AG04449 (cell line): Measurements from ENCODE around the gene ADAMTS12.

Experiments used
- CTCF ChIA-PET: fragments of 350-600 bp; formaldehyde crosslinking; extraction: SDS; loops from one replicate; lab custom pipeline; 2021; ENCODE audit warnings: antibody characterized with exemption; lab: Yijun Ruan, JAX
- POLR2A ChIA-PET: fragments of 400-600, 350-600 bp; formaldehyde crosslinking; extraction: SDS; loops from one replicate; lab custom pipeline; 2020; ENCODE audit warnings: antibody characterized with exemption, inconsistent platforms; lab: Yijun Ruan, JAX
- DNase-seq: peaks from one replicate; pipeline ENCODE4 v3.0.0-alpha.2; 2010; ENCODE audit warnings: low read depth, low spot score
- H3K4me3 ChIP-seq: 2 replicates; pipeline ENCODE4 v1.5.1; 2011; ENCODE audit warnings: low read depth, mild to moderate bottlenecking, control low read depth, low read length
- TF ChIP-seq, protein P1 (sequence below): IDR thresholded peaks from one replicate; pipeline ENCODE4 v1.5.1; 2011; ENCODE audit warnings: mild to moderate bottlenecking, moderate library complexity, low read length, control low read depth, inconsistent platforms; ENCODE audit not compliant: insufficient read depth; ENCODE audit errors: missing control alignments

ADAMTS12 gene

DNA sequence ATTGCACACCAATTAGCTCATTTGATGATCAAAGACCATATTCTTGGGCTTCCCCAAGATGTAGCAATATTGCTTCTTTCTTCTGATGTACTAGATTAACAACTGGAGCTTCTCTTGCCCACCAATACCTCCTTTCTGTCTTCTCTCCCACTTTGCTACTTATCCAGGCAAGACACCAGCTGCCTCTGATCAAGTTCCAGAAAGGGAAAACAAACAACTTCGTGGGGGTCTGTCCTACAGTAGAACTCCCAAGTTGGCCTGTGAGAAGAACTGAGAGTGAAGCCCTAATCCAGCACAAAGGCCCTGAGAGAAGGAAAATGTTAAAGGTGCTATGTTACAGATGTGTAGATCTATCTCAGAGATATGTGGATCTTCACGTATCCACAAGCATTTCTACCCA is 44.9 kb downstream of the ADAMTS12 start:
- ChIA-PET CTCF (interaction anchor here (0.7 kb wide), 1 partner anchor 228 kb away, joined by 3 read pairs; no protein-coding TSS in a partner anchor), POLR2A (no interaction called here)
- no peak for DNase-seq
- H3K4me3 ChIP-seq, result no peak overlapping the region
- TF ChIP-seq, protein P1, sequence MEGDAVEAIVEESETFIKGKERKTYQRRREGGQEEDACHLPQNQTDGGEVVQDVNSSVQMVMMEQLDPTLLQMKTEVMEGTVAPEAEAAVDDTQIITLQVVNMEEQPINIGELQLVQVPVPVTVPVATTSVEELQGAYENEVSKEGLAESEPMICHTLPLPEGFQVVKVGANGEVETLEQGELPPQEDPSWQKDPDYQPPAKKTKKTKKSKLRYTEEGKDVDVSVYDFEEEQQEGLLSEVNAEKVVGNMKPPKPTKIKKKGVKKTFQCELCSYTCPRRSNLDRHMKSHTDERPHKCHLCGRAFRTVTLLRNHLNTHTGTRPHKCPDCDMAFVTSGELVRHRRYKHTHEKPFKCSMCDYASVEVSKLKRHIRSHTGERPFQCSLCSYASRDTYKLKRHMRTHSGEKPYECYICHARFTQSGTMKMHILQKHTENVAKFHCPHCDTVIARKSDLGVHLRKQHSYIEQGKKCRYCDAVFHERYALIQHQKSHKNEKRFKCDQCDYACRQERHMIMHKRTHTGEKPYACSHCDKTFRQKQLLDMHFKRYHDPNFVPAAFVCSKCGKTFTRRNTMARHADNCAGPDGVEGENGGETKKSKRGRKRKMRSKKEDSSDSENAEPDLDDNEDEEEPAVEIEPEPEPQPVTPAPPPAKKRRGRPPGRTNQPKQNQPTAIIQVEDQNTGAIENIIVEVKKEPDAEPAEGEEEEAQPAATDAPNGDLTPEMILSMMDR, result no peak

DNA sequence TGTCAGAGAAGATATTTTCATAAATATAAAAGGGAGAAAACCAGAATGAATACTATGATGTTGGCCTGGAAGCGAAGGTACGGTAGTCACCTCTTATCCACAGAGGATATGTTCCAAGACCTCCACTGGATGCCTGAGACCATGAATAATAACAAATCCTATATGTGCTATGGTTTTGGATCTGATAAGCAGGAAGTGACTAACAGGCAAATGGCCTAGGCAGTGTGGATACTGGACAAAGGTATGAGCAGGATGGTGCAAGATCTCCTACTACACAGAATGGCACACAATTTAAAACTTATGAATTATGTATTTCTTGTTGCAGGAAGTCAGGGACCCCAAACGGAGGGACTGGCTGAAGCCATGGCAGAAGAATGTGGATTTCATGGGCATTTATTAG is 48.2 kb downstream of the ADAMTS12 start:
- no peak overlapping the region for H3K4me3 ChIP-seq
- ChIA-PET POLR2A (no interaction called here), CTCF (no interaction called here)
- DNase-seq, result peak; percentile 36
- TF ChIP-seq, protein P1, result no peak

DNA sequence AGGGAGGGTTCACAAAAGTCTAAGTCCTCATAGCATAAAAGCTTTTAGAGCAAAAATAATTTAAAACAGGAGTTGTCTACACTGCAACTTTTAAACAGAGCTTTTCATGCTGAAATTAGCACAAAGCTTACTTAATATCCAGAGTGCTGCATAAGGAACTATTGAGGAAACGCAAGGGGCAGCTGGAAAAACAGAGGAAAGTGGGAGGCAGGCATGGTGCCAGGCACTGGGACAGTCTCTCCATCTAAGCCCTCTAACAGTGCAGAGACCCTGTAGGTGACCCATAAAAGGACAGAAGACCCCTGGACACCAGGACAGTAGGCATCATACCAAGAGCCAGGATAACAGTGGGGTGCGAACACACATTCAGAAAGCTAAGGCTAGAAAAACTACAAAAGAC is 49.3 kb downstream of the ADAMTS12 start:
- TF ChIP-seq, protein P1, result no peak
- no peak for DNase-seq
- H3K4me3 ChIP-seq, result no peak overlapping the region
- ChIA-PET CTCF (no interaction called here), POLR2A (no interaction called here)

DNA sequence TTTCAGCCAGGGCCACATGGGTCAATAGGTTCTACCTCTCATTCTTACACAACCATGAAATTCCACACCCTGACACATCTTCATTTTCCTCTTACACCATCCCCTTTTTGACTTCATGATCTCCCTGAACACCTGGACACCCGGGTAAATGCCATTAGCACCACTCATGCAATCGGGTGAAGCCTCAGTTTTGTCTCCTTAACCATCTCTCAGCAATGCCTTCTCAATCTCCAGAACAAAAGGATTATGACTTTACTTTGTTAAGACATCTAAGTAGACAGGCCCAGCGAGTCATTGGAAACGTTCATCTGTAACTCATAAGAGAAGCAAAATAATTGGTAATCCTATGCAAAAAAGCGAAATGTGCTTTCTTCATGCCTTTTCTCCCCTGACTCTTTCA is 49.9 kb downstream of the ADAMTS12 start:
- CTCF ChIA-PET, result no interaction called here

DNA sequence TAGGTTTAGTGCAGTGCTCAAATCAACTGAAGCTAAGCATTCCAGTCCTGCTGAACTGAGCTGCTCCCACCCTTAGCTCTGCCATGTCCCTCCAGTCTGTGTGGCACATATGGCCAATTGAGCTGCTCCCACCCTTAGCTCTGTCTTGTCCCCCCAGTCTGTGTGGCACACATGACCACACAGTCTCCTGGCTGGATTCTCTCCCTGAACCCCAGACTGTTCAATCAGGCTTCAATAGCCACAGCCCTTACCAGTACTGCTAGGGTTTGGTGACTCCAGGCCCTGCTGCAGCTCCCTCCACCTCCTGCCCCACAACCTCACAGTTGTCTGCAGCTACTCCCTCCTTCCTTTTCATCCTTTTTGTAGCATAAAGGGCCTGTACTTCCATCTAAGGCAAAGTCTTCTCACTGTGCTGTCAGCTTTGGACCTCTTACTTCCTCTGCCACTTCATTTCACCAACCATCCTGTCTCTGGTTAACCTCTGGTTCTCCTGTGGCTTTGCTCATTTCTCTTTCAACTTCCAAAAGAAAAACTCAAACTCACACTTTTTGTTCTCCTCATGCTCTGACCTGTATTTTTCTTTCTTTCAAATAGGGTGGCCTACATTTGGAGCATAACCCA is 50.8 kb downstream of the ADAMTS12 start:
- H3K4me3 ChIP-seq, result no peak overlapping the region
- TF ChIP-seq, protein P1, result no peak
- no peak for DNase-seq
- CTCF ChIA-PET, result no interaction called here
- POLR2A ChIA-PET, result no interaction called here

More for the DNA sequence above, 49.9 kb downstream of the ADAMTS12 start:
- POLR2A ChIA-PET, result no interaction called here
- TF ChIP-seq, protein P1, result no peak
- no peak overlapping the region for H3K4me3 ChIP-seq
- no peak for DNase-seq

DNA sequence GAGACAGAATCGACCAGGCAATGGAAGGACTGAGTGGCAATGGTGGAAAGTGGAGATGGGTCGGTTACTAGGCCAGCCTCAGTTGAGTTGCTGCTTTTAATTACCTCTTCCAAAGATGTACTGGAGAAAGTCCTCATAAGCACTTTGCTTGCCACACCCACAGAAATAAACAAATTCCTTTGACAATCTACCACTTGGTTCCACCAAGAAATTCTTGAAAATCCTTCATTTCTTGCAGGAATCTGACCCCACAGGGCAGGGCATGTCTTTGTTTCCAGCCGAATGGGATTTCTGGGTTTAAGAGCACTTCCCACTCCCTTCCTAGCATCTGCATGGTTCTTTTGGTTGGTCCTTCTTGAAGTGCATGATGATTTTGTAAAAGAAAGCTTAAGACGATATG is 54.5 kb downstream of the ADAMTS12 start:
- H3K4me3 ChIP-seq, result no peak overlapping the region
- POLR2A ChIA-PET, result interaction anchor here (1.1 kb wide), 1 partner anchor 55 kb away, joined by 3 read pairs; no protein-coding TSS in a partner anchor
- CTCF ChIA-PET, result no interaction called here
- TF ChIP-seq, protein P1, result no peak
- no peak for DNase-seq
